ENCODE measurements around the gene CSNK1A1. TPM values are rescaled to one million over a fixed set of nuclear protein-coding genes. Genes with fewer than 3 reads are reported as not detected.

Gene CSNK1A1
- total RNA-seq, 4 donors from 2014 or later, result 101 to 326 (median 205) TPM

DNA sequence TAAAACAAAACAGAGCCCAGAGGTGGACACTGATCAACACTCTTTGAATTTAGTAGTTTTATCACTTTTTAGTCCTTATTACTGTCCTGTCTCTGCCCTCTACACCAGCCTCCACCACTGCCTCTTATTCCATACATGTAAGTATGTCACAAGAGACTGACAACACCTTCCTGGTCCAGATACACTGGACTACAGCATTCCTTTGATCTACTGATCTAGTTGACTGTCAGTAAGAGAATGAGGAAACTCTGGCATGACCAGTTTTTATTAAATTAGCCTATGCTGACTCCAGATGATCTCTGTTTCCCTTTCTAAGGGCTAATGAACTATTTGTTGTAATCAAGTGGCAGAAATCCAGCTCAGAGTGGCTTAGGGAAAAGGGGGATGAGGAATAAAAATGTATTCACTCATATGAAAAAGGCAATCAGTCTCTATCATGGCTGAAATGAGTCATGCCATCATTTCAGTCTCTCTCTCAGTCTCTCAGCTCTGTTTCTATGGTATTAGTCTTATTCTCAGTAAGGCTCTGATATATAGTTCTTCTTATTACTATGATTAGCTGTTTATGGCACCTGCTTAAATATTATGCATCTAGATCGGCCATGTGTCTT, 35.6 kb upstream of the CSNK1A1 start:
- intact Hi-C loops (cut with DNase I; ENCODE audit: low total_unique reads), result no loop called here
- Histone ChIP-seq H3K4me1 (peaks cover 4 to 15% of the 10 kb centered on the region in 2 donors), H3K9me3 (no peaks in the 10 kb centered on the region), H3K27me3 (no peaks in the 10 kb centered on the region), H3K36me3 (no peaks in the 10 kb centered on the region), H3K27ac (peak overlapping the region; percentile 14 to 22), H3K4me3 (no peak overlapping the region)
- no peak for DNase-seq
- TF ChIP-seq, protein P1, sequence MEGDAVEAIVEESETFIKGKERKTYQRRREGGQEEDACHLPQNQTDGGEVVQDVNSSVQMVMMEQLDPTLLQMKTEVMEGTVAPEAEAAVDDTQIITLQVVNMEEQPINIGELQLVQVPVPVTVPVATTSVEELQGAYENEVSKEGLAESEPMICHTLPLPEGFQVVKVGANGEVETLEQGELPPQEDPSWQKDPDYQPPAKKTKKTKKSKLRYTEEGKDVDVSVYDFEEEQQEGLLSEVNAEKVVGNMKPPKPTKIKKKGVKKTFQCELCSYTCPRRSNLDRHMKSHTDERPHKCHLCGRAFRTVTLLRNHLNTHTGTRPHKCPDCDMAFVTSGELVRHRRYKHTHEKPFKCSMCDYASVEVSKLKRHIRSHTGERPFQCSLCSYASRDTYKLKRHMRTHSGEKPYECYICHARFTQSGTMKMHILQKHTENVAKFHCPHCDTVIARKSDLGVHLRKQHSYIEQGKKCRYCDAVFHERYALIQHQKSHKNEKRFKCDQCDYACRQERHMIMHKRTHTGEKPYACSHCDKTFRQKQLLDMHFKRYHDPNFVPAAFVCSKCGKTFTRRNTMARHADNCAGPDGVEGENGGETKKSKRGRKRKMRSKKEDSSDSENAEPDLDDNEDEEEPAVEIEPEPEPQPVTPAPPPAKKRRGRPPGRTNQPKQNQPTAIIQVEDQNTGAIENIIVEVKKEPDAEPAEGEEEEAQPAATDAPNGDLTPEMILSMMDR (IDR thresholded peaks at IDR 0.05), result no peak
- TF ChIP-seq POLR2A (IDR thresholded peaks at IDR 0.05), result no peak

DNA sequence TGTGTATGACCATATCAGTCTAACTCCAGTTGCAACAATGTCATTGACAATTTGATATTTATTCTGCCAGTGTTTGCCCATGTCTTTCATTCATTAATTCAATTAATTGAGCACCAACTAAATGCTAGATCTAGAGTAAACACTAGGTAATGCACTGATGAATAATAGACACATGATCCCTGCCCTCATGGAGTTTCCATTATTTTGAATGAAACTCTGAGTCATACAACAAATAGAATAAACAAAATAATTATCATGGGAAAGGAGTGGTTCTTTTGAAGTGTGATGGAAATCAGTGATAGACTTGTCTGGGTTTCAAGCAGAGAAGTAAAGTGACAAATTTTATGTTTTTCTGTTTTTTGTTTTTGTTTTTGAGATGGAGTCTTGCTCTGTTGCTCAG, 34.7 kb upstream of the CSNK1A1 start:
- H3K27ac ChIP-seq, result no peak overlapping the region
- no peaks in the 10 kb centered on the region for H3K9me3 ChIP-seq
- DNase-seq, result no peak
- no peak overlapping the region for H3K4me3 ChIP-seq
- TF ChIP-seq POLR2A (IDR thresholded peaks at IDR 0.05), result no peak
- TF ChIP-seq, protein P1 (IDR thresholded peaks at IDR 0.05), result no peak
- no peaks in the 10 kb centered on the region for H3K36me3 ChIP-seq
- intact Hi-C loops (cut with DNase I; ENCODE audit: low total_unique reads), result no loop called here
- peaks cover 4 to 15% of the 10 kb centered on the region in 2 donors for H3K4me1 ChIP-seq
- no peaks in the 10 kb centered on the region for H3K27me3 ChIP-seq

DNA sequence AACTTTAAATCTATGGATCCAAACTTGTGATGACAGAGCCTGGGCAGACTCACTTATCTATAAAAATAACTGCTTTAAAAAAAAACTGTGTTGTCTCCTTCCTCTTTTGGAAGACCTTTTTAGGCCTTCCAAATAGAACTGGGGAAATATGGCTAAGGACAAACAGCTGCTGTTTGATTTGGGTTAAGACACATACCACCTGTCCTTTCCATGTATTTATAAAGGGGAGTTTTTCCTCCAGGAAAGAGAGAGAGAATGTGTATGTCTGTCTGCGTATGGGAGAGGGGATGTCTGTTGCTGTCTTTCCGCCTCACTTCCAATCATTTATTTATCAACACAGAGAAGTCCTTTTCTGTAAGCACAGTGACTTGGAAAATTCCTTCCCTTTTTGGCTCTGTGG, 32.9 kb upstream of the CSNK1A1 start:
- peak overlapping the region; percentile 72 to 88 for H3K27ac ChIP-seq
- H3K9me3 ChIP-seq, result no peaks in the 10 kb centered on the region
- H3K27me3 ChIP-seq, result no peaks in the 10 kb centered on the region
- H3K4me1 ChIP-seq, result peaks cover 4 to 15% of the 10 kb centered on the region in 2 donors
- no peaks in the 10 kb centered on the region for H3K36me3 ChIP-seq
- no peak overlapping the region for H3K4me3 ChIP-seq
- no peak for DNase-seq
- intact Hi-C loops (cut with DNase I; ENCODE audit: low total_unique reads), result no loop called here
- TF ChIP-seq, protein P1 (IDR thresholded peaks at IDR 0.05), result no peak
- no peak for TF ChIP-seq POLR2A (IDR thresholded peaks at IDR 0.05)

DNA sequence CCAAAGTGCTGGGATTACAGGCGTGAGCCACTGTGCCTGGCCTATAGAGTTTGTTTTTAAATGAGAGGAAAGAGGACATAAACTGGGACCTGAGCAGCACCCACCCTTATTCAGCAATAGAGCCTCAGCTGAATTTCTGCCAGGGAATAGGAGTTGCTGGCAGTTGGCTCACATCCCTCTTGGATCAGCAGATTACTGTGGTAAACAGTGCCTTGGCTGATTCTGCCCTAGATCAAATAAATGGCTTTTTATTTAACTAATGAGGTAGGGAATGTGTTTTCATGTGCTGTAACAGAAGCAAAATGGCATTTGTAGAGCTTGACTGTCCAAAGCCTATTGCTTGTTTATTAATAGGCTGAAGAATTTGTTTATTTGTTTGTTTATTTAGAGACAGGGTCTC, 32.2 kb upstream of the CSNK1A1 start:
- intact Hi-C loops (cut with DNase I; ENCODE audit: low total_unique reads), result no loop called here
- DNase-seq, result peak; percentile 38 to 44
- no peaks in the 10 kb centered on the region for H3K36me3 ChIP-seq
- TF ChIP-seq, protein P1 (IDR thresholded peaks at IDR 0.05), result no peak
- TF ChIP-seq POLR2A (IDR thresholded peaks at IDR 0.05), result no peak
- H3K4me1 ChIP-seq, result peaks cover 4 to 15% of the 10 kb centered on the region in 2 donors
- H3K27ac ChIP-seq, result peak overlapping the region; percentile 72 to 88
- H3K27me3 ChIP-seq, result no peaks in the 10 kb centered on the region
- H3K4me3 ChIP-seq, result no peak overlapping the region
- H3K9me3 ChIP-seq, result no peaks in the 10 kb centered on the region

DNA sequence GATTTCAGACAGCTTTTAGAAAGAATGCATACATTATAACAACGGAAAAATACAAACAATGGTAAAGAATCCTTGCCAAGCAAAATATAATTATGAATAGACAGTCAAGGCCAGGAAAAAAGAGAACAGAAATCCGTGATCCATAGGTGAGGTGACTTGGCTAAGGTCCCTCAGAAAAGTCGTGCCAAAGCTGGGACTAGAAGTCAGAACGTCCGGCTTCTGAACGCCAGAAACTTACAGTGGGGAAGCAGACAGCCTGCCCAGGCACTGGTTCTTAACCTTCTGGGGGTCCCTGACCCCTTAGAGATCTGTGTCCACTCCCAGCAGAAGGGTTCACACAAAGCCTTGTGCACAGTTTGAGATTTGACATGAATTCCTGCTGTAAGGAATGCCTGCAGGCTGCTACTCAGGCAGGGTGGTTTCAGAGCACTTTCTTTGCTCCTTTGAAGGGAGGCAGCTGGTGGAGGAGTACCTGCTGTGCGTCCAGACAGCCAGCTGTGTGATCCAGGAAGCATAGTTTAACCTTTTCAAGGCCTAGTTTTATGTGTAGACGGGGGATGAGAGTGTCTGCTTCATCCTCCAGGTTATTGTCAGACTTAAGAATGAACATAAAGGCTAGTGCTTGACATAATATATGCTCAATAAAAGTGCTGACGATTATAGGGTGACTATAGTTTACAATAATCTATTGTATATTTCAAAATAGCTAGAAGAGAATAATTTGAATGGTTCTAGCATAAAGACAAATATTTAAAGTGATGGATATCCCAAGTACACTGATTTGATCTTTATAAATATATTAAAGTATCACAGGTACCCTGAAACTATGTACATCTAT, 30.9 kb upstream of the CSNK1A1 start:
- TF ChIP-seq POLR2A (IDR thresholded peaks at IDR 0.05), result no peak
- TF ChIP-seq, protein P1 (IDR thresholded peaks at IDR 0.05), result no peak
- intact Hi-C loops (cut with DNase I; ENCODE audit: low total_unique reads), result no loop called here
- Histone ChIP-seq H3K27me3 (no peaks in the 10 kb centered on the region), H3K4me3 (peak overlapping the region; percentile 22 to 70), H3K27ac (peak overlapping the region; percentile 85 to 88), H3K36me3 (no peaks in the 10 kb centered on the region), H3K4me1 (peaks cover 4 to 15% of the 10 kb centered on the region in 2 donors), H3K9me3 (no peaks in the 10 kb centered on the region)
- DNase-seq, result peak; percentile 32 to 42

Data from uterus (tissue), 4 donors.